Keratinocyte (primary cell): Measurements from ENCODE around the gene CD34.

ENCODE experiments used
- EZH2 ChIP-seq: IDR thresholded peaks from one replicate; pipeline ENCODE4 v1.6.1; 2012; ENCODE audit warnings: inconsistent platforms, mild to moderate bottlenecking, low read length, moderate library complexity
- TF ChIP-seq, protein P1 (sequence below), 3 experiments: IDR thresholded peaks in 1 of 3; conservative IDR thresholded peaks in 1 of 3; optimal IDR thresholded peaks in 1 of 3; 2 replicates in 2 of 3; 3 replicates in 1 of 3; pipeline versions ENCODE3 to v1.5.1; 2011; ENCODE audit warnings: low read length in 3 of 3, mild to moderate bottlenecking in 3 of 3, moderate library complexity in 2 of 3, control low read depth in 1 of 3, inconsistent platforms in 1 of 3; ENCODE audit not compliant: insufficient read depth in 2 of 3; ENCODE audit errors: extremely low read depth in 1 of 3

DNA sequence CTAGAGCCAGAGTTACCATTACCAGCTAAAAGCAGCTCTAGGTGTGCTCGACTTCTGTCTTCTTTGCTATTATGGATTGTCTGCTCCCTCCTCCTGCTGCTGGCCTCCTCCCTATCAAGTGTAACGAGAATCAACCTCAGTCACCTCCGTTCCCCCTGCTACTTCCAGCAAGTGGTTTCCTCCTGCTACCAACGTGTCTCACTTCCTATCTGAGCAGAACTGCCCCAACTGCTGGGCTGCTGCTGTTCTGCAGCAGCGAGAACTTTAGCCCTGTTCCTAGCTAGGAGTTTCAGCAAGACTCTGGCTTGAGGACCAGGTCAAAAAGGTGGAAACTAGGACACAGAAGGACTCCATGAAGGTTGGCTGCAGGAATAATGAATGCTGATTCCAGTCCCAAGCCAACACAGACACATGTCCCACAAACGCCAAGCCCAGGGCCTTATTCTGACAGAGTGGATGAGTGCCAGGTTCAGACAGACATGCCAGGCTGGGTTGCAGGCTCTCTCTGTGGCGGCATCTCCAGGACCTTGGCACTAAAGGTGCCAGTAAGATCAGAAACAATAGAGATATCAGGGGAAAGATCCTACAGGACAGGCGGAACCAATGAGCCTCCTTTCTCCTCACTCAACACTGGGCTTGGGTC lies 46.9 kb downstream of the CD34 start:
- TF ChIP-seq, protein P1, sequence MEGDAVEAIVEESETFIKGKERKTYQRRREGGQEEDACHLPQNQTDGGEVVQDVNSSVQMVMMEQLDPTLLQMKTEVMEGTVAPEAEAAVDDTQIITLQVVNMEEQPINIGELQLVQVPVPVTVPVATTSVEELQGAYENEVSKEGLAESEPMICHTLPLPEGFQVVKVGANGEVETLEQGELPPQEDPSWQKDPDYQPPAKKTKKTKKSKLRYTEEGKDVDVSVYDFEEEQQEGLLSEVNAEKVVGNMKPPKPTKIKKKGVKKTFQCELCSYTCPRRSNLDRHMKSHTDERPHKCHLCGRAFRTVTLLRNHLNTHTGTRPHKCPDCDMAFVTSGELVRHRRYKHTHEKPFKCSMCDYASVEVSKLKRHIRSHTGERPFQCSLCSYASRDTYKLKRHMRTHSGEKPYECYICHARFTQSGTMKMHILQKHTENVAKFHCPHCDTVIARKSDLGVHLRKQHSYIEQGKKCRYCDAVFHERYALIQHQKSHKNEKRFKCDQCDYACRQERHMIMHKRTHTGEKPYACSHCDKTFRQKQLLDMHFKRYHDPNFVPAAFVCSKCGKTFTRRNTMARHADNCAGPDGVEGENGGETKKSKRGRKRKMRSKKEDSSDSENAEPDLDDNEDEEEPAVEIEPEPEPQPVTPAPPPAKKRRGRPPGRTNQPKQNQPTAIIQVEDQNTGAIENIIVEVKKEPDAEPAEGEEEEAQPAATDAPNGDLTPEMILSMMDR (optimal IDR thresholded peaks at IDR 0.05 in 1 of 3, IDR thresholded peaks at IDR 0.05 in 1 of 3, conservative IDR thresholded peaks at IDR 0.05 in 1 of 3; ENCODE audit: extremely low read depth in 1 of 3, insufficient read depth in 2 of 3, low read length in 3 of 3) = no peak
- TF ChIP-seq EZH2 = no peak
